GM20000 (cell line): ENCODE measurements around the gene PWWP2B.

Experiments used
- DNase-seq: peaks from one replicate; pipeline ENCODE4 v3.0.0; 2012; ENCODE audit warnings: low spot score
- CTCF ChIP-seq: IDR thresholded peaks from 2 replicates; pipeline ENCODE4 v1.5.1; 2012; ENCODE audit warnings: mild to moderate bottlenecking, control low read depth; ENCODE audit errors: extremely low read depth, missing control alignments

Gene PWWP2B

GRCh38 chr10:132402781-132403241, 5.8 kb downstream of the PWWP2B start:
- DNase-seq: no peak

GRCh38 chr10:132403511-132404168, 6.6 kb downstream of the PWWP2B start:
- DNase-seq: no peak
- TF ChIP-seq CTCF: no peak

More at GRCh38 chr10:132402781-132403241, 5.8 kb downstream of the PWWP2B start:
- no peak for TF ChIP-seq CTCF

GRCh38 chr10:132404169-132404880, 7.3 kb downstream of the PWWP2B start:
- TF ChIP-seq CTCF: no peak
- DNase-seq: no peak

- TF ChIP-seq CTCF: no peak
Measured at GRCh38 chr10:132404911-132405462, 8.0 kb downstream of the PWWP2B start.

GRCh38 chr10:132405463-132405991, 8.5 kb downstream of the PWWP2B start:
- DNase-seq: no peak
- TF ChIP-seq CTCF: no peak

More at GRCh38 chr10:132404911-132405462, 8.0 kb downstream of the PWWP2B start:
- no peak for DNase-seq

GRCh38 chr10:132406181-132406580, 9.2 kb downstream of the PWWP2B start:
- no peak for TF ChIP-seq CTCF
- no peak for DNase-seq

- no peak for DNase-seq
- TF ChIP-seq CTCF: no peak
Measured at GRCh38 chr10:132406750-132407149, 9.8 kb downstream of the PWWP2B start.
